H9 (cell line): ENCODE data around the gene EPS15. TPM values are rescaled to one million over a fixed set of nuclear protein-coding genes. Genes with fewer than 3 reads are reported as not detected.

ENCODE experiments used
- DNase-seq: peaks from one replicate; pipeline ENCODE4 v3.0.0-alpha.2; 2017
- H2AFZ ChIP-seq: one replicate; pipeline ENCODE4 v1.6.1; 2013; ENCODE audit warnings: mild to moderate bottlenecking, low read length, control low read depth, moderate library complexity
- H2AK5ac ChIP-seq: 2 replicates; pipeline ENCODE4 v1.6.1; 2013; ENCODE audit warnings: low read length, control low read depth, mixed read lengths; ENCODE audit not compliant: insufficient read length
- H2BK120ac ChIP-seq: one replicate; pipeline ENCODE4 v1.6.1; 2013; ENCODE audit warnings: low read depth, mild to moderate bottlenecking, low read length, control low read depth, inconsistent platforms; ENCODE audit not compliant: poor library complexity, severe bottlenecking
- H2BK12ac ChIP-seq: 2 replicates; pipeline ENCODE4 v1.6.1; 2013; ENCODE audit warnings: low read length, control low read depth, mixed read lengths, low read depth; ENCODE audit not compliant: insufficient read length
- H2BK15ac ChIP-seq: 2 replicates; pipeline ENCODE4 v1.6.1; 2013; ENCODE audit warnings: low read depth, low read length, control low read depth
- H2BK20ac ChIP-seq: one replicate; pipeline ENCODE4 v1.6.1; 2013; ENCODE audit warnings: low read depth, mild to moderate bottlenecking, low read length, control low read depth, inconsistent platforms; ENCODE audit not compliant: poor library complexity, severe bottlenecking
- H2BK5ac ChIP-seq: 2 replicates; pipeline ENCODE4 v1.6.1; 2013; ENCODE audit warnings: low read length, control low read depth, mixed read lengths; ENCODE audit not compliant: insufficient read length
- H3K14ac ChIP-seq: 2 replicates; pipeline ENCODE4 v1.6.1; 2013; ENCODE audit warnings: low read length, control low read depth; ENCODE audit not compliant: insufficient read depth
- H3K18ac ChIP-seq: 2 replicates; pipeline ENCODE4 v1.6.1; 2013; ENCODE audit warnings: low read depth, mild to moderate bottlenecking, mixed read lengths, low read length, control low read depth; ENCODE audit not compliant: insufficient read length
- H3K23ac ChIP-seq: 2 replicates; pipeline ENCODE4 v1.6.1; 2013; ENCODE audit warnings: low read length, control low read depth, mixed read lengths, low read depth; ENCODE audit not compliant: insufficient read length
- H3K23me2 ChIP-seq: 2 replicates; pipeline ENCODE4 v1.6.1; 2013; ENCODE audit warnings: low read depth, mild to moderate bottlenecking, mixed read lengths, low read length, control low read depth; ENCODE audit not compliant: insufficient read length, poor library complexity, severe bottlenecking
- H3K27ac ChIP-seq: 2 replicates; pipeline ENCODE4 v1.5.1; 2013; ENCODE audit warnings: low read length, control low read depth, mixed read lengths, low read depth; ENCODE audit not compliant: insufficient read length
- H3K27me3 ChIP-seq: 2 replicates; pipeline ENCODE4 v1.6.1; 2013; ENCODE audit warnings: low read length, control low read depth, inconsistent platforms; ENCODE audit not compliant: insufficient read depth
- H3K4ac ChIP-seq: 2 replicates; pipeline ENCODE4 v1.6.1; 2013; ENCODE audit warnings: low read depth, mild to moderate bottlenecking, control low read depth, inconsistent platforms, low read length, moderate library complexity
- H3K4me1 ChIP-seq: 2 replicates; pipeline ENCODE4 v1.6.1; 2013; ENCODE audit warnings: low read length, control low read depth, inconsistent platforms; ENCODE audit not compliant: insufficient read depth
- H3K4me2 ChIP-seq: 2 replicates; pipeline ENCODE4 v1.6.1; 2013; ENCODE audit warnings: low read length, control low read depth, mixed read lengths; ENCODE audit not compliant: insufficient read length, insufficient read depth
- H3K56ac ChIP-seq: 2 replicates; pipeline ENCODE4 v1.6.1; 2013; ENCODE audit warnings: low read depth, mild to moderate bottlenecking, mixed read lengths, low read length, control low read depth; ENCODE audit not compliant: insufficient read length
- H3K79me1 ChIP-seq: 2 replicates; pipeline ENCODE4 v1.6.1; 2013; ENCODE audit warnings: low read depth, mild to moderate bottlenecking, moderate library complexity, low read length, control low read depth, inconsistent platforms; ENCODE audit not compliant: insufficient read depth, poor library complexity, severe bottlenecking
- H3K79me2 ChIP-seq: 2 replicates; pipeline ENCODE4 v1.6.1; 2013; ENCODE audit warnings: low read length, control low read depth, inconsistent platforms; ENCODE audit not compliant: insufficient read depth
- H3K9ac ChIP-seq: 2 replicates; pipeline ENCODE4 v1.6.1; 2013; ENCODE audit warnings: low read length, control low read depth, mixed read lengths; ENCODE audit not compliant: insufficient read length; ENCODE audit errors: extremely low read depth
- H3K9me3 ChIP-seq: one replicate; pipeline ENCODE4 v1.6.1; 2013; ENCODE audit warnings: low read depth, low read length, inconsistent platforms; ENCODE audit not compliant: control insufficient read depth
- H3T11ph ChIP-seq: one replicate; pipeline ENCODE4 v1.6.1; 2013; ENCODE audit warnings: mild to moderate bottlenecking, low read length, control low read depth, inconsistent platforms
- H4K20me1 ChIP-seq: one replicate; pipeline ENCODE4 v1.6.1; 2013; ENCODE audit not compliant: control insufficient read depth, insufficient read length, insufficient read depth
- H4K5ac ChIP-seq: 2 replicates; pipeline ENCODE4 v1.6.1; 2013; ENCODE audit warnings: low read depth, mild to moderate bottlenecking, mixed read lengths, low read length, control low read depth; ENCODE audit not compliant: insufficient read length
- H4K8ac ChIP-seq: replicated peaks from 2 replicates; pipeline ENCODE4 v1.6.1; 2013; ENCODE audit warnings: low read length, control low read depth, mixed read lengths, low read depth; ENCODE audit not compliant: insufficient read length
- H4K91ac ChIP-seq: 2 replicates; pipeline ENCODE4 v1.6.1; 2013; ENCODE audit warnings: low read depth, mild to moderate bottlenecking, moderate library complexity, mixed read lengths, low read length, control low read depth; ENCODE audit not compliant: insufficient read length
- H3K27ac Mint-ChIP-seq, 3 experiments: 2 replicates in 2 of 3; 3 replicates in 1 of 3; pipeline ENCODE4 v1.8.0; 2020 to 2021; ENCODE audit warnings: mixed read lengths in 3 of 3, mild to moderate bottlenecking in 1 of 3, moderate library complexity in 1 of 3
- H3K27me3 Mint-ChIP-seq: 2 replicates; pipeline ENCODE4 v1.8.0; 2021; ENCODE audit warnings: low read depth, mild to moderate bottlenecking, moderate library complexity, mixed read lengths
- H3K36me3 Mint-ChIP-seq, 3 experiments: 2 replicates in 2 of 3; 3 replicates in 1 of 3; pipeline ENCODE4 v1.8.0; 2020 to 2021; ENCODE audit warnings: low read depth in 3 of 3, mixed read lengths in 3 of 3; ENCODE audit not compliant: insufficient read depth in 1 of 3
- H3K4me1 Mint-ChIP-seq, 2 experiments: 2 replicates each; pipeline ENCODE4 v1.8.0; 2020; ENCODE audit warnings: mixed read lengths in 2 of 2
- H3K4me3 Mint-ChIP-seq, 2 experiments: 2 replicates in 1 of 2; 3 replicates in 1 of 2; pipeline ENCODE4 v1.8.0; 2020 to 2021; ENCODE audit warnings: mild to moderate bottlenecking in 2 of 2, mixed read lengths in 2 of 2, moderate library complexity in 1 of 2
- H3K9me3 Mint-ChIP-seq, 2 experiments: 2 replicates in 1 of 2; 3 replicates in 1 of 2; pipeline ENCODE4 v1.8.0; 2020; ENCODE audit warnings: mild to moderate bottlenecking in 2 of 2, mixed read lengths in 2 of 2, moderate library complexity in 1 of 2
- CTCF ChIP-seq: fragments of 200-600 bp; sonication (generic); conservative IDR thresholded peaks from 3 replicates; pipeline ENCODE4 v1.8.0; 2021; ENCODE audit warnings: antibody characterized with exemption, mild to moderate bottlenecking
- WGBS: extraction: QIAGEN DNeasy Blood & Tissue Kit; methylation state at CpG from one replicate; pipeline ENCODE4 v1.1.7; 2013; ENCODE audit warnings: missing lambda C conversion rate, low lambda C conversion rate, mixed read lengths; ENCODE audit not compliant: insufficient read length; ENCODE audit errors: extremely low coverage; 5-methylcytosine and 5-hydroxymethylcytosine counted together
- total RNA-seq: library from RNA; stranded (reverse); gene quantifications from 2 replicates; pipeline ENCODE4 v1.2.1, GENCODE V29; 2021

EPS15 gene
- total RNA-seq, 1 experiment from 2014 or later = 44.1 TPM

GRCh38 chr1:51329443-51330325 is 189.4 kb downstream of the EPS15 start:
- Histone ChIP-seq H4K20me1 (no peaks in the 10 kb centered on the region), H2BK12ac (no peak overlapping the region), H2BK120ac (no peak overlapping the region), H3K23me2 (peaks cover 6% of the 10 kb centered on the region), H4K91ac (no peak overlapping the region), H3K9me3 (no peaks in the 10 kb centered on the region), H4K8ac (no peak overlapping the region), H3K9ac (no peak overlapping the region), H3K14ac (no peak overlapping the region), H3K4me2 (peak overlapping the region; percentile 69), H3K79me1 (no peaks in the 10 kb centered on the region), H3K23ac (no peak overlapping the region), H2AFZ (no peak overlapping the region), H2BK15ac (no peak overlapping the region), H3K79me2 (no peaks in the 10 kb centered on the region), H3T11ph (no peak overlapping the region), H2AK5ac (no peak overlapping the region), H3K56ac (no peak overlapping the region), H2BK5ac (no peak overlapping the region), H3K27me3 (no peaks in the 10 kb centered on the region; the same call in 1 of the 2 replicates), H3K4me1 (peaks cover 3% of the 10 kb centered on the region; the same call in 1 of the 2 replicates), H3K18ac (no peak overlapping the region), H2BK20ac (no peak overlapping the region), H3K4ac (no peak overlapping the region), H3K27ac (no peak overlapping the region), H4K5ac (no peak overlapping the region)
- TF ChIP-seq CTCF = no peak
- peak overlapping the region; percentile 63 to 78 for H3K4me3 Mint-ChIP-seq
- no peak overlapping the region for H3K27ac Mint-ChIP-seq
- H3K27me3 Mint-ChIP-seq = peaks cover 24% of the 10 kb centered on the region
- H3K36me3 Mint-ChIP-seq = no peaks in the 10 kb centered on the region
- WGBS = no CpG with 5 or more reads among the region's 26 CpGs
- peaks cover 23 to 35% of the 10 kb centered on the region in 2 experiments for H3K4me1 Mint-ChIP-seq
- no peak for DNase-seq
- H3K9me3 Mint-ChIP-seq = no peaks in the 10 kb centered on the region
